HepG2 (cell line): Measurements from ENCODE around the gene FOXL3. TPM values are rescaled to one million over a fixed set of nuclear protein-coding genes. Genes with fewer than 3 reads are reported as not detected.

Experiments
- ATAC-seq: fragments of 200-7000 bp; cut with Tn5 transposase; 3 replicates; pipeline ENCODE4 v1.9.1; 2020; ENCODE audit warnings: mild to moderate bottlenecking, moderate library complexity
- BruUV-seq: library from RNA; stranded (reverse); fragments of 400-500 nt; replicated peaks from 2 replicates; lab custom pipeline; 2021; lab: Mats Ljungman, UMichigan
- CTCF ChIA-PET: fragments of 300-600 bp; formaldehyde crosslinking; extraction: SDS; loops from one replicate; lab custom pipeline; 2021; ENCODE audit warnings: low total read pairs, inconsistent platforms, low intra/inter-chr PET ratio; lab: Yijun Ruan, JAX
- POLR2A ChIA-PET: fragments of 350-600 bp; sonication (Branson Sonifier 250); formaldehyde crosslinking; loops from one replicate; lab custom pipeline; 2020; ENCODE audit warnings: antibody characterized with exemption, inconsistent platforms; lab: Yijun Ruan, JAX
- DNase-seq: peaks from one replicate; pipeline ENCODE4 v3.0.0-alpha.2; 2015; ENCODE audit warnings: low spot score
- FAIRE-seq: peaks from 3 replicates; lab custom pipeline; 2011; peaks lifted over from hg19 to GRCh38; lab: Jason Lieb, UNC
- H2AFZ ChIP-seq: one replicate; pipeline ENCODE4 v1.6.1; 2011; ENCODE audit warnings: low read length, inconsistent platforms
- H3K27ac ChIP-seq: fragments of 300-600 bp; 3 replicates; pipeline ENCODE4 v1.8.0; 2011; ENCODE audit warnings: mixed run types, mild to moderate bottlenecking, mixed read lengths, low read length, inconsistent platforms; ENCODE audit not compliant: insufficient read depth; ENCODE audit errors: extremely low read length
- H3K27me3 ChIP-seq, 2 experiments: fragments of 200-600 bp in 1 of 2; 2 replicates in 1 of 2; 3 replicates in 1 of 2; pipeline versions ENCODE4 v1.6.0 to v1.8.0; 2011; ENCODE audit warnings: low read length in 2 of 2, mild to moderate bottlenecking in 2 of 2, moderate library complexity in 2 of 2, inconsistent platforms in 1 of 2; ENCODE audit not compliant: insufficient read depth in 2 of 2, control insufficient read depth in 1 of 2
- H3K36me3 ChIP-seq, 2 experiments: fragments of 200-600 bp in 1 of 2; replicated peaks in 1 of 2; 2 replicates in 1 of 2; 3 replicates in 1 of 2; pipeline versions ENCODE4 v1.5.1 to v1.8.0; 2011; ENCODE audit warnings: low read length in 2 of 2, inconsistent platforms in 1 of 2; ENCODE audit not compliant: insufficient read depth in 2 of 2, control insufficient read depth in 1 of 2
- H3K4me1 ChIP-seq: 2 replicates; pipeline ENCODE4 v1.5.1; 2012; ENCODE audit warnings: low read length, inconsistent platforms; ENCODE audit not compliant: insufficient read depth
- H3K4me2 ChIP-seq: 2 replicates; pipeline ENCODE4 v1.6.0; 2011; ENCODE audit warnings: low read depth, low read length, inconsistent platforms
- H3K4me3 ChIP-seq, 3 experiments: fragments of 200-600 bp in 1 of 3; sonication (generic), shearing (Covaris generic) in 1 of 3; replicated peaks in 1 of 3; 2 replicates each; pipeline ENCODE4 v1.5.1; 2011 to 2016; ENCODE audit warnings: low read length in 3 of 3, inconsistent platforms in 2 of 3, low read depth in 2 of 3, mild to moderate bottlenecking in 2 of 3, control low read depth in 1 of 3, mixed read lengths in 1 of 3; ENCODE audit not compliant: insufficient read depth in 1 of 3
- H3K79me2 ChIP-seq: one replicate; pipeline ENCODE4 v1.6.1; 2011; ENCODE audit warnings: low read length, inconsistent platforms; ENCODE audit not compliant: insufficient read depth
- H3K9ac ChIP-seq: 2 replicates; pipeline ENCODE4 v1.6.0; 2011; ENCODE audit warnings: mild to moderate bottlenecking, low read depth, low read length, inconsistent platforms; ENCODE audit not compliant: insufficient read depth
- H3K9me3 ChIP-seq: 2 replicates; pipeline ENCODE4 v1.5.1; 2012; ENCODE audit warnings: mild to moderate bottlenecking, low read length
- H4K20me1 ChIP-seq: 2 replicates; pipeline ENCODE4 v1.6.0; 2011; ENCODE audit warnings: inconsistent platforms, mild to moderate bottlenecking, low read length, moderate library complexity; ENCODE audit not compliant: insufficient read depth
- HIVEP1 ChIP-seq: sonication (generic); formaldehyde crosslinking; IDR thresholded peaks from 2 replicates; pipeline ENCODE4 v1.4.0; 2020; ENCODE audit warnings: mild to moderate bottlenecking, missing genetic modification reagents
- KDM6A ChIP-seq: IDR thresholded peaks from 2 replicates; pipeline ENCODE4 v1.6.1; 2016; ENCODE audit warnings: low read depth
- ZNF451 ChIP-seq: sonication (generic); formaldehyde crosslinking; IDR thresholded peaks from 2 replicates; pipeline ENCODE4 v1.5.0; 2020; ENCODE audit warnings: mild to moderate bottlenecking, missing genetic modification reagents
- WGBS: methylation state at CpG from one replicate; pipeline ENCODE4 v1.1.6; 2017; ENCODE audit warnings: low lambda C conversion rate; 5-methylcytosine and 5-hydroxymethylcytosine counted together
- in situ Hi-C: cut with HindIII; loops from 2 replicates; pipeline ENCODE4 v1.10.0; 2017; ENCODE audit warnings: low pct_unique_long_range_greater_than_20kb; ENCODE audit not compliant: extremely low pct_ligation_motif_present
- intact Hi-C: fragments of 100-400 bp; cut with micrococcal nuclease; formaldehyde crosslinking; loops from one replicate; pipeline ENCODE4 v1.10.0; 2022; ENCODE audit not compliant: unreplicated experiment
- polyA plus RNA-seq, 8 experiments: library from polyadenylated mRNA; depleted of rRNA in 3 of 8; stranded (reverse) in 7 of 8; unstranded in 1 of 8; fragments of >200 nt; fragmentation: Illumina TruSeq in 4 of 8; extraction: Trizol in 4 of 8; gene quantifications; 2 replicates each; pipeline versions ENCODE4 v1.2.1 to v1.2.3, GENCODE V29; 2011 to 2016; ENCODE audit warnings: low read depth in 4 of 8, missing spikeins in 1 of 8, mixed read lengths in 1 of 8; ENCODE audit not compliant: insufficient read depth in 1 of 8
- total RNA-seq, 5 experiments: library from RNA; depleted of rRNA; stranded (reverse); fragments of >200 nt; fragmentation: Illumina TruSeq; extraction: Trizol; gene quantifications; 2 replicates each; pipeline ENCODE4 v1.2.3, GENCODE V29; 2016; ENCODE audit warnings: low read depth in 1 of 5
- TF ChIP-seq, protein P1 (sequence below): sonication (generic); formaldehyde crosslinking; IDR thresholded peaks from 2 replicates; pipeline ENCODE4 v1.4.0; 2020; ENCODE audit warnings: missing genetic modification reagents
- TF ChIP-seq, protein P2 (sequence below): sonication (generic); formaldehyde crosslinking; IDR thresholded peaks from 2 replicates; pipeline ENCODE4 v1.5.0; 2020; ENCODE audit warnings: missing genetic modification reagents
- TF ChIP-seq, protein P3 (sequence below): sonication (generic); formaldehyde crosslinking; IDR thresholded peaks from 2 replicates; pipeline ENCODE4 v1.4.0; 2020; ENCODE audit warnings: missing genetic modification reagents, mild to moderate bottlenecking, borderline replicate concordance

Gene FOXL3
- total and polyA plus RNA-seq, 2 of the 13 experiments (the other 11 are each of a cell fraction or from before 2014, with no cell fraction given), result not detected

DNA sequence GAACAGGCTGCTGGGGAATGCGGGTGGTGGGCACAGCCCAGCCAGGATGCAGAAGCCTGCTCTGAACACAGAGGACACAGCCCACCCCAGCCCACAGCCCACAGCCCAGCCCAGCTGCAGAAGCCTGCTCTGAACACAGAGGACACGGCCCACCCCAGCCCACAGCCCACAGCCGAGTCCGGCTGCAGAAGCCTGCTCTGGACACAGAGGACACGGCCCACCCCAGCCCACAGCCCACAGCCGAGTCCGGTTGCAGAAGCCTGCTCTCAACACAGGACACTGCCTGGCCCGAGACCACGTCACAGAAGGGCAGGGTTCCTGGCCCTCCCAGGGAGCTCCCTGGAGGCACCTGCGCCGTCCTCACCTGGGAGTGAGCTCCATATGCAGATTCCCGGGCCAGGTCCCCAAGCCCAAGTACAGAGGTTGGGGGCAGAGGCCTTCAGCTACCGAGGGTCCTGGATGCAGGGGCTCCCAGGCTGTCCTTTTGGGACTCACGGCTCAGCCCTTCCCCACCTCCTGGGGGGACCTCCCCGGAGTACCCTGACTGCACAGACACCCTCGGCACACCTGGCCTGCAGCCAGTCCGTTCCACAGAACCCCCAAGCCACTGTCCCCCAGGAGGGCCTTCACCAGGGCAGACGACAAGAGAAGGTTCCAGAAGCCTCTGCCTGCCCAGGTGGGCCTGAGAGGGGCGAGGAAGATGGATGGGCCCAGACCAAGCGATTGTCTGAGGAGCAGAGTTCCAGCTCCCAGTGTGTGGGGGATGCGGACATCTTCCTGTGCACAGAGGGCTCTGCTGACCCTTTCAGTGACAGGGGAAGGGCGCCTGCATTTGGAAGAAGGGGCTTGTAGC lies 23.7 kb upstream of the FOXL3 start:
- ATAC-seq, result peak; percentile 22
- Histone ChIP-seq H4K20me1 (no peaks in the 10 kb centered on the region), H2AFZ (no peak overlapping the region), H3K4me1 (no peaks in the 10 kb centered on the region), H3K36me3 (no peaks in the 10 kb centered on the region), H3K4me3 (no peak overlapping the region), H3K27me3 (no peaks in the 10 kb centered on the region; a peak in 2 of 5 replicates), H3K27ac (no peak overlapping the region), H3K9me3 (peaks cover 16% of the 10 kb centered on the region), H3K9ac (no peak overlapping the region), H3K4me2 (no peak overlapping the region), H3K79me2 (no peaks in the 10 kb centered on the region)
- no TSS peak for BruUV-seq
- POLR2A ChIA-PET, result no interaction called here
- WGBS, result 46% methylated on average over 9 of the region's 22 CpGs
- CTCF ChIA-PET, result no interaction called here
- TF ChIP-seq, protein P1, sequence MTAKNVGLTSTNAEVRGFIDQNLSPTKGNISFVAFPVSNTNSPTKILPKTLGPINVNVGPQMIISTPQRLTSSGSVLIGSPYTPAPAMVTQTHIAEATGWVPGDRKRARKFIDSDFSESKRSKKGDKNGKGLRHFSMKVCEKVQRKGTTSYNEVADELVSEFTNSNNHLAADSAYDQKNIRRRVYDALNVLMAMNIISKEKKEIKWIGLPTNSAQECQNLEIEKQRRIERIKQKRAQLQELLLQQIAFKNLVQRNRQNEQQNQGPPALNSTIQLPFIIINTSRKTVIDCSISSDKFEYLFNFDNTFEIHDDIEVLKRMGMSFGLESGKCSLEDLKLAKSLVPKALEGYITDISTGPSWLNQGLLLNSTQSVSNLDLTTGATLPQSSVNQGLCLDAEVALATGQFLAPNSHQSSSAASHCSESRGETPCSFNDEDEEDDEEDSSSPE (CRISPR knock-in tag), result no peak
- TF ChIP-seq ZNF451 (CRISPR knock-in tag) (no peak), KDM6A (CRISPR knock-in tag) (no peak), HIVEP1 (no peak)
- TF ChIP-seq, protein P2, sequence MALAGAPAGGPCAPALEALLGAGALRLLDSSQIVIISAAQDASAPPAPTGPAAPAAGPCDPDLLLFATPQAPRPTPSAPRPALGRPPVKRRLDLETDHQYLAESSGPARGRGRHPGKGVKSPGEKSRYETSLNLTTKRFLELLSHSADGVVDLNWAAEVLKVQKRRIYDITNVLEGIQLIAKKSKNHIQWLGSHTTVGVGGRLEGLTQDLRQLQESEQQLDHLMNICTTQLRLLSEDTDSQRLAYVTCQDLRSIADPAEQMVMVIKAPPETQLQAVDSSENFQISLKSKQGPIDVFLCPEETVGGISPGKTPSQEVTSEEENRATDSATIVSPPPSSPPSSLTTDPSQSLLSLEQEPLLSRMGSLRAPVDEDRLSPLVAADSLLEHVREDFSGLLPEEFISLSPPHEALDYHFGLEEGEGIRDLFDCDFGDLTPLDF (CRISPR knock-in tag), result no peak
- TF ChIP-seq, protein P3, sequence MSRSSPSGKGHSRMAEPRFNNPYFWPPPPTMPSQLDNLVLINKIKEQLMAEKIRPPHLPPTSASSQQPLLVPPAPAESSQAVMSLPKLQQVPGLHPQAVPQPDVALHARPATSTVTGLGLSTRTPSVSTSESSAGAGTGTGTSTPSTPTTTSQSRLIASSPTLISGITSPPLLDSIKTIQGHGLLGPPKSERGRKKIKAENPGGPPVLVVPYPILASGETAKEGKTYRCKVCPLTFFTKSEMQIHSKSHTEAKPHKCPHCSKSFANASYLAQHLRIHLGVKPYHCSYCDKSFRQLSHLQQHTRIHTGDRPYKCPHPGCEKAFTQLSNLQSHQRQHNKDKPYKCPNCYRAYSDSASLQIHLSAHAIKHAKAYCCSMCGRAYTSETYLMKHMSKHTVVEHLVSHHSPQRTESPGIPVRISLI, result no peak
- in situ Hi-C loops (no loop called here), intact Hi-C loops (no loop called here)
- DNase-seq, result no peak
- no peak for FAIRE-seq
